ENCODE data around the gene STUM. TPM values are rescaled to one million over a fixed set of nuclear protein-coding genes. Genes with fewer than 3 reads are reported as not detected.

STUM gene
- total RNA-seq, result not detected in 2 replicates

DNA sequence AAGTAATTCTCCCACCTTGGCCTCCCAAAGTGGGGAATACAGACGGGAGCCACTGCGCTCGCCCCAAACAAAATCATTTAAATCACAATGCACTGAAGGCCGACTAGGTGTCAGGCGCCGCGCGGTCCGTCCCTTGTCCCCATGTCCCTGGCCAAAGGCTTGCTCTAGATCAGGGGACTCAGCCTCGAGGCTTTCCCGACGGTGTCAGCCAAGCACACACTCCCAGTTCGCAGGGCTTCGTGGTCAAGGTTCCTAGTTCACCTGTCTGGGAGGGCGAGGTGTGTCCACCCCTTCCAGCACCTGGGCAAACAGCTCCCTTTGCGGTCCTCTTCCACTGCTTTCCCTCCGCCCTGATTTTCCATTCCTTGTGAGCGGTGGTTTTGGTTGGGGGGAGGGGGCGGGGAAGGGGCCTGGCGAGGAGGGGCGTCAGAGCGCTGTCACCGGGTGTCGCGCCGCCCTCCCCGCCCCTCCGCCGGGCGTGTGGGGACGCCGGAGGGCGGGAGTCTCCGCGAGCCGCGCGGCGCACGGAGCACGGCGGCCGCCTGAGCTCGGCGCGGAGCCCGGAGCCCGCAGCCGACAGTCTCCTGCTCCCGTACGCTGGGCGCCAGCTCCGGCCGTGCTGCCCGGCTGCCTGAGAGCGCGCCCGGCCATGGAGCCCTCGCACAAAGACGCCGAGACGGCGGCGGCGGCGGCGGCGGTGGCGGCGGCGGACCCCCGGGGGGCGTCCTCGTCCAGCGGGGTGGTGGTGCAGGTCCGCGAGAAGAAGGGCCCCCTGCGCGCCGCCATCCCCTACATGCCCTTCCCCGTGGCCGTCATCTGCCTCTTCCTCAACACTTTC, at the start of gene STUM:
STUM (plus strand) TSS at position 509 of the 838 bp plus-strand sequence; CDS start at position 650, 141 bp downstream.

Other genes with a start within 250 kb of the STUM start
- 6.9 and 7.6 TPM in 2 replicates for gene LIN9, start 239.6 kb upstream of the STUM start, total RNA-seq
- gene PARP1, start 140.7 kb upstream of the STUM start, total RNA-seq, result 154 and 157 TPM in 2 replicates
- 3.1 and 3.7 TPM in 2 replicates for gene ITPKB, start 190.5 kb downstream of the STUM start, total RNA-seq